ENCODE results near the gene FBN3. TPM values are rescaled to one million over a fixed set of nuclear protein-coding genes. Genes with fewer than 3 reads are reported as not detected.

Gene FBN3
- polyA plus RNA-seq, 3 donors = 0.01 to 0.05 TPM; not detected in 1

Other genes with a start within 250 kb of the FBN3 start
- 10 to 100 TPM; 15.3 to 33.0 (median 20.4) TPM for gene MAP2K7, start 245.7 kb downstream of the FBN3 start, polyA plus RNA-seq
- gene TGFBR3L, start 234.8 kb downstream of the FBN3 start, polyA plus RNA-seq = 1 to 10 TPM in 1 of 3 donors, under 1 TPM in 1, not detected in 1; 0.07 to 1.0 TPM
- gene SNAPC2, start 229.3 kb downstream of the FBN3 start, polyA plus RNA-seq = 10 to 100 TPM; 13.3 to 21.0 (median 15.7) TPM
- 1 to 10 TPM in 1 of 3 donors, under 1 TPM in 2; 0.36 to 1.3 (median 0.86) TPM for gene CTXN1, start 223.5 kb downstream of the FBN3 start, polyA plus RNA-seq
- 10 to 100 TPM; 32.2 to 58.1 (median 54.9) TPM for gene TIMM44, start 205.9 kb downstream of the FBN3 start, polyA plus RNA-seq
- gene ELAVL1, start 144.0 kb downstream of the FBN3 start, polyA plus RNA-seq = 10 to 100 TPM; 15.2 to 29.7 (median 16.9) TPM
- gene CCL25, start 96.8 kb downstream of the FBN3 start, polyA plus RNA-seq = under 1 TPM in 1 of 3 donors, not detected in 2; 0.07 TPM
- 10 to 100 TPM; 16.2 to 66.3 (median 23.4) TPM for gene CERS4, start 59.8 kb upstream of the FBN3 start, polyA plus RNA-seq
- gene CD320, start 158.8 kb upstream of the FBN3 start, polyA plus RNA-seq = 10 to 100 TPM; 29.4 to 91.2 (median 40.7) TPM
- 100 to 1,000 TPM in 1 of 3 donors, 10 to 100 TPM in 2; 60.4 to 144 (median 76.1) TPM for gene NDUFA7, start 171.8 kb upstream of the FBN3 start, polyA plus RNA-seq
- gene RPS28, start 171.9 kb upstream of the FBN3 start, polyA plus RNA-seq = 100 to 1,000 TPM; 541 to 965 (median 935) TPM
- gene KANK3, start 193.7 kb upstream of the FBN3 start, polyA plus RNA-seq = 10 to 100 TPM in 2 of 3 donors, 1 to 10 TPM in 1; 5.1 to 31.9 (median 30.5) TPM
- gene ANGPTL4, start 214.6 kb upstream of the FBN3 start, polyA plus RNA-seq = 100 to 1,000 TPM in 1 of 3 donors, 10 to 100 TPM in 2; 43.9 to 297 (median 47.8) TPM
- 100 to 1,000 TPM in 1 of 3 donors, 10 to 100 TPM in 2; 80.4 to 105 (median 86.1) TPM for gene RAB11B, start 240.8 kb upstream of the FBN3 start, polyA plus RNA-seq

Measured in adipose tissue (tissue), 3 donors.